Smooth muscle cell (in vitro differentiated cells): Measurements from ENCODE around the gene AKT3. TPM values are rescaled to one million over a fixed set of nuclear protein-coding genes. Genes with fewer than 3 reads are reported as not detected.

Source experiments
- DNase-seq: peaks from one replicate; lab custom pipeline; 2025; ENCODE audit not compliant: unreplicated experiment; lab: John Stamatoyannopoulos, UW
- H2AFZ ChIP-seq: fragments of 200-600 bp; sonication (generic); 2 replicates; pipeline ENCODE4 v1.6.0; 2016; ENCODE audit warnings: antibody characterized with exemption, low read depth, mild to moderate bottlenecking
- H3F3A ChIP-seq: fragments of 200-600 bp; sonication (generic); 2 replicates; pipeline ENCODE4 v1.6.0; 2017; ENCODE audit warnings: antibody characterized with exemption, low read depth
- H3K27ac ChIP-seq: fragments of 200-600 bp; sonication (generic); 2 replicates; pipeline ENCODE4 v1.5.1; 2016; ENCODE audit warnings: low read depth, mild to moderate bottlenecking
- H3K27me3 ChIP-seq: fragments of 200-600 bp; sonication (generic); 2 replicates; pipeline ENCODE4 v1.6.1; 2016; ENCODE audit warnings: low read depth, mild to moderate bottlenecking
- H3K36me3 ChIP-seq: fragments of 200-600 bp; sonication (generic); 2 replicates; pipeline ENCODE4 v1.5.1; 2016; ENCODE audit warnings: low read depth
- H3K4me1 ChIP-seq: fragments of 200-600 bp; sonication (generic); 2 replicates; pipeline ENCODE4 v1.5.1; 2016; ENCODE audit warnings: low read depth
- H3K4me2 ChIP-seq: fragments of 200-600 bp; sonication (generic); 2 replicates; pipeline ENCODE4 v1.6.0; 2016; ENCODE audit warnings: mild to moderate bottlenecking
- H3K4me3 ChIP-seq: fragments of 200-600 bp; sonication (generic); 2 replicates; pipeline ENCODE4 v1.5.1; 2016; ENCODE audit warnings: mild to moderate bottlenecking
- H3K79me2 ChIP-seq: fragments of 200-600 bp; sonication (generic); 2 replicates; pipeline ENCODE4 v1.6.0; 2016; ENCODE audit warnings: low read depth, mild to moderate bottlenecking
- H3K9ac ChIP-seq: fragments of 200-600 bp; sonication (generic); 2 replicates; pipeline ENCODE4 v1.6.0; 2016; ENCODE audit warnings: low read depth
- H3K9me3 ChIP-seq: fragments of 200-600 bp; sonication (generic); replicated peaks from 2 replicates; pipeline ENCODE4 v1.5.1; 2016; ENCODE audit warnings: low read depth
- H4K20me1 ChIP-seq: fragments of 200-600 bp; sonication (generic); 2 replicates; pipeline ENCODE4 v1.6.0; 2016; ENCODE audit warnings: low read depth
- CTCF ChIP-seq: fragments of 200-600 bp; sonication (generic); IDR thresholded peaks from 2 replicates; pipeline ENCODE4 v1.5.1; 2017; ENCODE audit warnings: borderline replicate concordance, mild to moderate bottlenecking, antibody characterized with exemption; ENCODE audit not compliant: insufficient read depth, poor library complexity, severe bottlenecking
- WGBS: methylation state at CpG from one replicate; pipeline ENCODE4 v1.1.7; 2016; ENCODE audit warnings: low lambda C conversion rate; 5-methylcytosine and 5-hydroxymethylcytosine counted together
- polyA plus RNA-seq: library from polyadenylated mRNA; unstranded; fragments of >200 nt; fragmentation: Nextera tagmentation; extraction: Ambion mirVana; gene quantifications from 2 replicates; pipeline ENCODE4 v1.2.1, GENCODE V29; 2016
- total RNA-seq: library from RNA; depleted of rRNA; stranded (reverse); fragments of >200 nt; gene quantifications from 2 replicates; pipeline ENCODE4 v1.2.3, GENCODE V29; 2014

Gene AKT3
- total and polyA plus RNA-seq, 2 experiments from 2014 or later: 5.5 to 32.3 TPM

- Histone ChIP-seq H3K4me1 (peaks cover 12% of the 10 kb centered on the region), H3K4me3 (no peak overlapping the region), H3K9ac (peak overlapping the region; percentile 30), H3K36me3 (no peaks in the 10 kb centered on the region), H3K79me2 (no peaks in the 10 kb centered on the region), H3F3A (no peaks in the 10 kb centered on the region), H4K20me1 (no peaks in the 10 kb centered on the region), H3K9me3 (no peaks in the 10 kb centered on the region), H3K4me2 (no peak overlapping the region), H3K27ac (peak overlapping the region; percentile 82), H3K27me3 (no peaks in the 10 kb centered on the region), H2AFZ (no peak overlapping the region)
- no peak for TF ChIP-seq CTCF
- 37% methylated on average over 5 of the region's 5 CpGs for WGBS
- DNase-seq: no peak
Measured at GRCh38 chr1:243501002-243501401, 349.0 kb downstream of the AKT3 start.

GRCh38 chr1:243500512-243500911 is 349.5 kb downstream of the AKT3 start:
- no peaks in the 10 kb centered on the region for H3K9me3 ChIP-seq
- H3K4me3 ChIP-seq: no peak overlapping the region
- H3K79me2 ChIP-seq: no peaks in the 10 kb centered on the region
- no peak for DNase-seq
- peak overlapping the region; percentile 82 for H3K27ac ChIP-seq
- H3K9ac ChIP-seq: no peak overlapping the region
- H4K20me1 ChIP-seq: no peaks in the 10 kb centered on the region
- H3K36me3 ChIP-seq: no peaks in the 10 kb centered on the region
- no peak for TF ChIP-seq CTCF
- H3K4me2 ChIP-seq: no peak overlapping the region
- WGBS: 87% methylated on average over 5 of the region's 5 CpGs
- H2AFZ ChIP-seq: no peak overlapping the region
- no peaks in the 10 kb centered on the region for H3F3A ChIP-seq
- H3K27me3 ChIP-seq: no peaks in the 10 kb centered on the region
- peaks cover 9% of the 10 kb centered on the region for H3K4me1 ChIP-seq

DNA sequence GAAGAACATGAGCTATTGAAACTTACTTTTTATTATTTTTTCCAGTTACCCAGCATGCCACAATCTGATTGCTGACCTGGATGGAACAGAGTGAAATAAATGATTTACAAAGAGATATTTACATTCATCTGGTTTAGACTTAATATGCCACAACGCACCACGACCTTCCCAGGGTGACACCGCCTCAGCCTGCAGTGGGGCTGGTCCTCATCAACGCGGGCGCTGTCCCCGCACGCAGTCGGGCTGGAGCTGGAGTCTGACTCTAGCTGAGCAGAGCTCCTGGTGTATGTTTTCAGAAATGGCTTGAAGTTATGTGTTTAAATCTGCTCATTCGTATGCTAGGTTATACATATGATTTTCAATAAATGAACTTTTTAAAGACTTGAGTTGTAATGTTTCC is 350.3 kb downstream of the AKT3 start:
- no peaks in the 10 kb centered on the region for H3K27me3 ChIP-seq
- no peak for TF ChIP-seq CTCF
- H3K9me3 ChIP-seq: no peaks in the 10 kb centered on the region
- H2AFZ ChIP-seq: no peak overlapping the region
- no peaks in the 10 kb centered on the region for H3F3A ChIP-seq
- H3K36me3 ChIP-seq: no peaks in the 10 kb centered on the region
- H3K79me2 ChIP-seq: no peaks in the 10 kb centered on the region
- no peak overlapping the region for H3K4me3 ChIP-seq
- H3K4me2 ChIP-seq: no peak overlapping the region
- H3K27ac ChIP-seq: peak overlapping the region; percentile 74
- no peak overlapping the region for H3K9ac ChIP-seq
- 97% methylated on average over 10 of the region's 10 CpGs for WGBS
- H3K4me1 ChIP-seq: peaks cover 9% of the 10 kb centered on the region
- no peaks in the 10 kb centered on the region for H4K20me1 ChIP-seq
- no peak for DNase-seq

- peaks cover 2% of the 10 kb centered on the region for H3F3A ChIP-seq
- no peak overlapping the region for H2AFZ ChIP-seq
- H3K79me2 ChIP-seq: no peaks in the 10 kb centered on the region
- DNase-seq: no peak
- 92% methylated on average over 4 of the region's 4 CpGs for WGBS
- no peaks in the 10 kb centered on the region for H3K9me3 ChIP-seq
- H4K20me1 ChIP-seq: no peaks in the 10 kb centered on the region
- no peak for TF ChIP-seq CTCF
- H3K4me2 ChIP-seq: no peak overlapping the region
- H3K27me3 ChIP-seq: no peaks in the 10 kb centered on the region
- peak overlapping the region; percentile 10 for H3K9ac ChIP-seq
- H3K27ac ChIP-seq: peak overlapping the region; percentile 74
- no peaks in the 10 kb centered on the region for H3K36me3 ChIP-seq
- peaks cover 9% of the 10 kb centered on the region for H3K4me1 ChIP-seq
- H3K4me3 ChIP-seq: no peak overlapping the region
Measured at GRCh38 chr1:243499248-243499647, 350.8 kb downstream of the AKT3 start.
